ENCODE measurements around the gene ESYT1. TPM values are rescaled to one million over a fixed set of nuclear protein-coding genes. Genes with fewer than 3 reads are reported as not detected.

ESYT1 gene
- total RNA-seq, 1 donor from 2014 or later = 102 TPM

- peaks cover 10% of the 10 kb centered on the region for H3K4me1 Mint-ChIP-seq (ENCODE audit: low read depth)
- no peaks in the 10 kb centered on the region for H3K9me3 Mint-ChIP-seq (ENCODE audit: low read depth)
- DNase-seq (ENCODE audit: low spot score, unreplicated experiment) = no peak
- H3K36me3 Mint-ChIP-seq (ENCODE audit: insufficient read depth) = peaks cover 45% of the 10 kb centered on the region
- no peak overlapping the region for H3K4me3 Mint-ChIP-seq (ENCODE audit: low read depth)
- no peak overlapping the region for H3K27ac Mint-ChIP-seq
- TF ChIP-seq, protein P1, sequence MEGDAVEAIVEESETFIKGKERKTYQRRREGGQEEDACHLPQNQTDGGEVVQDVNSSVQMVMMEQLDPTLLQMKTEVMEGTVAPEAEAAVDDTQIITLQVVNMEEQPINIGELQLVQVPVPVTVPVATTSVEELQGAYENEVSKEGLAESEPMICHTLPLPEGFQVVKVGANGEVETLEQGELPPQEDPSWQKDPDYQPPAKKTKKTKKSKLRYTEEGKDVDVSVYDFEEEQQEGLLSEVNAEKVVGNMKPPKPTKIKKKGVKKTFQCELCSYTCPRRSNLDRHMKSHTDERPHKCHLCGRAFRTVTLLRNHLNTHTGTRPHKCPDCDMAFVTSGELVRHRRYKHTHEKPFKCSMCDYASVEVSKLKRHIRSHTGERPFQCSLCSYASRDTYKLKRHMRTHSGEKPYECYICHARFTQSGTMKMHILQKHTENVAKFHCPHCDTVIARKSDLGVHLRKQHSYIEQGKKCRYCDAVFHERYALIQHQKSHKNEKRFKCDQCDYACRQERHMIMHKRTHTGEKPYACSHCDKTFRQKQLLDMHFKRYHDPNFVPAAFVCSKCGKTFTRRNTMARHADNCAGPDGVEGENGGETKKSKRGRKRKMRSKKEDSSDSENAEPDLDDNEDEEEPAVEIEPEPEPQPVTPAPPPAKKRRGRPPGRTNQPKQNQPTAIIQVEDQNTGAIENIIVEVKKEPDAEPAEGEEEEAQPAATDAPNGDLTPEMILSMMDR (IDR thresholded peaks at IDR 0.05; ENCODE audit: unreplicated experiment) = no peak
- H3K27me3 Mint-ChIP-seq = no peaks in the 10 kb centered on the region
These were observed 28.3 kb upstream of the ESYT1 start for GRCh38 chr12:56099787-56100186.

GRCh38 chr12:56101045-56101444 lies 27.0 kb upstream of the ESYT1 start:
- no peaks in the 10 kb centered on the region for H3K9me3 Mint-ChIP-seq (ENCODE audit: low read depth)
- DNase-seq (ENCODE audit: low spot score, unreplicated experiment) = no peak
- TF ChIP-seq, protein P1 (IDR thresholded peaks at IDR 0.05; ENCODE audit: unreplicated experiment) = no peak
- H3K4me1 Mint-ChIP-seq (ENCODE audit: low read depth) = peaks cover 19% of the 10 kb centered on the region
- peaks cover 36% of the 10 kb centered on the region for H3K36me3 Mint-ChIP-seq (ENCODE audit: insufficient read depth)
- no peak overlapping the region for H3K4me3 Mint-ChIP-seq (ENCODE audit: low read depth)
- H3K27me3 Mint-ChIP-seq = no peaks in the 10 kb centered on the region
- no peak overlapping the region for H3K27ac Mint-ChIP-seq

- H3K9me3 Mint-ChIP-seq (ENCODE audit: low read depth) = no peaks in the 10 kb centered on the region
These were observed 25.4 kb upstream of the ESYT1 start for GRCh38 chr12:56102683-56103065.

DNA sequence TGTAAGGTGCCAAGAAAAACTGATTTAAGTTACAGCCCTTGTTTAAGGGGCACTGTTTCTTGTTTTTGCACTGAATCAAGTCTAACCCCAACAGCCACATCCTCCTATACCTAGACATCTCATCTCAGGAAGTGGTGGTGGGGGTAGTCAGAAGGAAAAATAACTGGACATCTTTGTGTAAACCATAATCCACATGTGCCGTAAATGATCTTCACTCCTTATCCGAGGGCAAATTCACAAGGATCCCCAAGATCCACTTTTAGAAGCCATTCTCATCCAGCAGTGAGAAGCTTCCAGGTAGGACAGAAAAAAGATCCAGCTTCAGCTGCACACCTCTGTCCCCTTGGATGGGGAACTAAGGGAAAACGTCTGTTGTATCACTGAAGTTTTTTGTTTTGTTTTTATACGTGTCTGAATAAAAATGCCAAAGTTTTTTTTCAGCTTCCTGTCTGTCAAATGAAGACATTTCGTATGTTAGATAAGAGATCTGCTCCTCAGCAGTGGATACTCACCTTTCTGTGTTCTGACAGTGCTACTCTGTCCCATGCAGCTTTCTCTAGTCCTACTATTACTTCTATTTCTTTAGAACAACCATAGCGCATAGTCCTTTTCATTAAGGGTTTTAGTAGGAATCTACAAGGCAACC lies 24.9 kb upstream of the ESYT1 start:
- peak overlapping the region; percentile 95 for H3K27ac Mint-ChIP-seq
- no peaks in the 10 kb centered on the region for H3K27me3 Mint-ChIP-seq
- peaks cover 24% of the 10 kb centered on the region for H3K4me1 Mint-ChIP-seq (ENCODE audit: low read depth)
- H3K4me3 Mint-ChIP-seq (ENCODE audit: low read depth) = peak overlapping the region; percentile 92
- H3K36me3 Mint-ChIP-seq (ENCODE audit: insufficient read depth) = peaks cover 30% of the 10 kb centered on the region
- no peaks in the 10 kb centered on the region for H3K9me3 Mint-ChIP-seq (ENCODE audit: low read depth)
- TF ChIP-seq, protein P1 (IDR thresholded peaks at IDR 0.05; ENCODE audit: unreplicated experiment) = no peak
- no peak for DNase-seq (ENCODE audit: low spot score, unreplicated experiment)

More at GRCh38 chr12:56102683-56103065, 25.4 kb upstream of the ESYT1 start:
- H3K27me3 Mint-ChIP-seq = no peaks in the 10 kb centered on the region
- no peak overlapping the region for H3K4me3 Mint-ChIP-seq (ENCODE audit: low read depth)
- TF ChIP-seq, protein P1 (IDR thresholded peaks at IDR 0.05; ENCODE audit: unreplicated experiment) = no peak
- peak overlapping the region; percentile 95 for H3K27ac Mint-ChIP-seq
- H3K36me3 Mint-ChIP-seq (ENCODE audit: insufficient read depth) = peaks cover 32% of the 10 kb centered on the region
- DNase-seq (ENCODE audit: low spot score, unreplicated experiment) = no peak
- peaks cover 24% of the 10 kb centered on the region for H3K4me1 Mint-ChIP-seq (ENCODE audit: low read depth)

DNA sequence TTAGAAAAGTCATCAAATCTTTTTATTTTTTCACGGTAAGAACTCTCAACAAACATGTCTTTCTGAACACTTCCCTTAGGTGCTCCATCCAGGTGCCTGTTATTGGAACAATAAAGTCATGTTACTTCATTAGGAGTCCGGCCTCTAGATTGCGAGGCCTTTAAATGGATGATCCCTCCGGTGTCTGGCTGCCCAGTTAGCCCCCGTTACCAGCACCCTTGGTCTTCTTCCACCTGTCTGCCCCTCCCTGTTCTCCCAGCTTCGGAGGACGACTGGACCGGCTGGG lies 24.3 kb upstream of the ESYT1 start:
- H3K27ac Mint-ChIP-seq = peak overlapping the region; percentile 95
- H3K4me3 Mint-ChIP-seq (ENCODE audit: low read depth) = peak overlapping the region; percentile 92
- H3K27me3 Mint-ChIP-seq = no peaks in the 10 kb centered on the region
- peaks cover 28% of the 10 kb centered on the region for H3K36me3 Mint-ChIP-seq (ENCODE audit: insufficient read depth)
- TF ChIP-seq, protein P1 (IDR thresholded peaks at IDR 0.05; ENCODE audit: unreplicated experiment) = no peak
- no peak for DNase-seq (ENCODE audit: low spot score, unreplicated experiment)
- H3K9me3 Mint-ChIP-seq (ENCODE audit: low read depth) = no peaks in the 10 kb centered on the region
- H3K4me1 Mint-ChIP-seq (ENCODE audit: low read depth) = peaks cover 24% of the 10 kb centered on the region
